Epidermal melanocyte (primary cell): ENCODE data around the gene PPP1R9A.

ENCODE experiments used
- DNase-seq: peaks from one replicate; pipeline ENCODE4 v3.0.0; 2011; ENCODE audit warnings: low spot score; ENCODE audit not compliant: insufficient read length

Gene PPP1R9A

DNA sequence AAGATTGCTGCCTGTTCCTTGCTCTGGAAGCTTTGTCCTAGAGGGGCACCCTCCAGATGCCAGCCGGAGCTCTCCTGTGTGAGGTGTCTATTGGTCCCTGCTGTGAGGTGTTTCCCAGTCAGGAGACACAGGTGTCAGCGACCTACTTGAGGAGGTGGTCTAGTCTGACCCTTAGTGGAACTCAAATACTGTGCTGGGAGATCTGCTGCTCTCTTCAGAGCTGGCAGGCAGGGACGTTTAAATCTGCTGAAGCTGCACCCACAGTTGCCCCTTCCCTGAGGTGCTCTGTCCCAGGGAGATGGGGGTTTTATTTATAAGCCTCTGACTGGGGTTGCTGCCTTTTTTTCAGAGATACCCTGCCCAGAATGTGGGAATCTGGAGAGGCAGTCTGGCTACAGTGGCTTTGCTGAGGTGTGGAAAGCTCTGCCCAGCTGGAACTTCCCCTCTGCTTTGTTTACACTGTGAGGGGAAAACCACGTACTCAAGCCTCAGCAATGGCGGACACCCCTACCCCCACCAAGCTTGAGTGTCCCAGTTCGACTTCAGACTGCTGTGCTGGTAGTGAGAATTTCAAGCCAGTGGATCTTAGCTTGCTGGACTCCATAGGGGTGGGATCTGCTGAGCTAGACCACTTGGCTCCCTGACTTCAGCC, 119.2 kb downstream of the PPP1R9A start:
- DNase-seq = no peak

- DNase-seq = no peak
These were observed 120.0 kb downstream of the PPP1R9A start for GRCh38 chr7:95027234-95027872.

DNA sequence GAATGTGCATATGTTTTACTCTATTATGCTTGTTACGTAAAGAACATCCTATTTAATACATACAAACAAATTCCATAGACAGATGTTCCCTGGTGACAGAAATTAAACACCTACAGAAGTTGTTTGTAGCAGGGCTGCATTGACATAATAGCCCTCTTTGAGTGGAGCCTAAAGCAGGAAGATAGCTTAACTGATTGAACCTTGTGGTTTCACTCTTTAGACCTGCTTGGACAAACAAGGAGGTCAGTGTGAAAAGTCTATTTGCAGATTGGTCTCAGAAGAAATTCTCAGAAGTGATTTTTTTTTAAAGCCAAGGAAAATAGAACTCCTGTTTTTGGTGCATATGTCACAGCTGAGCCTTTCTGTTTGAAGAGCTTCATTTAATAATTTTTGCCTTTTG, 121.3 kb downstream of the PPP1R9A start:
- DNase-seq = no peak

DNA sequence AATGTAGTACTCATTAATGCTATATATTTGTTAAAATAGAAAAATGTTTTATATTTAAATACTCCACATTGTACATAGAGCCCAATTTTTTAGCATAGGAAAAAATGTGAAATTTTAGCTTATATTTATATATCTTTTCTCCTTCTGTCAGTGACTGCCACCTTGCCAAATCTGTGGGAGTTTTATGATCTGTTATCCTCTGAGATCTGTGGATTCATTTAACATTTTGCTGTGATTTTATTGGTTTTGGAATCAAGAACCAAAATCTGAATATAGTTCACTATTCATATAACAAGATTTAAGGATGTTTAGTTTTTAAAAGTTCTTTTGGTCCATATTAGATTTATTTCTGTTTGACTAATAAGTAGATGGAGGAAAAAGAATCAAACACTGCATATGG, 127.9 kb downstream of the PPP1R9A start:
- DNase-seq = no peak

DNA sequence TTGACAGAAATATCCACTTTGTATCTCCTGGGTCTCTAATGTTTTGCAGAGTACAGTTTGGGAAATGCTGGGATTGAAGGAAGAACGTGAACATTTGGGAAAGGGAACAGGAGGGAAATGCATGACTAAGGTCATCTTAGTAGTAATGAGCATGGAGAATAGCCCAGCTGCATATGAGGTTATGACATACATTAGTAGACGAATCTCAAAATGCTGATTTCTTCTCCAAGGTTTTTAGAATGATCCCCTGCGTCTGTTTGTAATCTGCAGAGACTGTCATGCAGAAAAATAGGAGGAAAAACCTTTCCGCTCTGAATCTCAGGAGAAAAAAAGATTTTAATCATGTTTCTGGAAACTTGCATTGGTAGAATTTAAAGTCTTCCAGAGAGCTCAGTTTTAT, 133.6 kb downstream of the PPP1R9A start:
- no peak for DNase-seq

DNA sequence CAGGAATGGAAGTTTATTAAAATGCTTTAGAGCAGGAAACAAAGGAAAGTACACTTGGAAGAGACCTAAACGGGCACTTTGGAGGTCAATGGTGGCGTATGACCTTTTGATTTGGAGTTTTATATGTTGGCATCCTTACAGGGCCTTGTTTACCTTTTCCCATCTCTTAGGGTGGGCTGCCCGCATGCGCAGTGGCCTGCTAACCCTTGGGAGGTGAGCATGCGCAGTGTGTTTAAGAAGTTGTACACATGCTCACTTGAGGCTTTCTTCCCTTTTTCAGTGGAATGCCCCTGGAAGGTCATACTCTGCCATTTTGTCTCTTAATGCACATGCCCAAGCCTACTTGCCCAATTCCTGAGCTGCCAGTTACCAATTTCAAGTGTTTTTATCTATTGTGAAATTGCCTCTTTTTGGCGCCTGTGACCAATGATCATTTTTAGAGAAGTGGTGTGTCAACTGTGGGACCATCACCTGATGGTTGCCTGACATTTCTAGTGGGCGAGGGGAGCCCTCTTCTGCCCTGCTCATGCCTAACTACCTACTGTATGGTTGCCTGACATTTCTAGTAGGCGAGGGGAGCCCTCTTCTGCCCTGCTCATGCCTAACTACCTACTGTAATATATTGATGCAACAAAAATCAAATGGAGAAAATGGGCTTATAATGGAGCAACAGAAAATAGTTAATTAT, 138.0 kb downstream of the PPP1R9A start:
- DNase-seq = no peak

- peak; percentile 25 for DNase-seq
These were observed 139.3 kb downstream of the PPP1R9A start for GRCh38 chr7:95046494-95047240.

DNA sequence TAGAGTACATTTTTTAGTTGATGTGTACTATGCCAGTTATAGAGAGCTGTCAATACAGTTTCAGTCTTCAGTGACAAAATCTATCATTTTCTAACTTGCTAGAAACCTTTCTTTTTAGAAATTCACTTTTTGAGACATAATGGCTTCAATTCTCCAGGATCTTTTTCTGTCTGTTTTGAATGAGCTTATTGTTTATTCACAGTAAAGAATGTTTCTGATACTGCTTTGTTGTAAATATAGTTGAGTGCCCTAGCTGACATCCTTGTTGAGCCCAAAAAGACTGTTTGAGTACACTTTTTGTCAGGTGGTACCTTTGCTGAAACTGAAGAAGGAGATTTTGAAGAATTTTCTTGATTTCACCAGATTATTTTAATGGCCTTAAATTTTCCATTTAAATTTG, 139.9 kb downstream of the PPP1R9A start:
- no peak for DNase-seq

DNA sequence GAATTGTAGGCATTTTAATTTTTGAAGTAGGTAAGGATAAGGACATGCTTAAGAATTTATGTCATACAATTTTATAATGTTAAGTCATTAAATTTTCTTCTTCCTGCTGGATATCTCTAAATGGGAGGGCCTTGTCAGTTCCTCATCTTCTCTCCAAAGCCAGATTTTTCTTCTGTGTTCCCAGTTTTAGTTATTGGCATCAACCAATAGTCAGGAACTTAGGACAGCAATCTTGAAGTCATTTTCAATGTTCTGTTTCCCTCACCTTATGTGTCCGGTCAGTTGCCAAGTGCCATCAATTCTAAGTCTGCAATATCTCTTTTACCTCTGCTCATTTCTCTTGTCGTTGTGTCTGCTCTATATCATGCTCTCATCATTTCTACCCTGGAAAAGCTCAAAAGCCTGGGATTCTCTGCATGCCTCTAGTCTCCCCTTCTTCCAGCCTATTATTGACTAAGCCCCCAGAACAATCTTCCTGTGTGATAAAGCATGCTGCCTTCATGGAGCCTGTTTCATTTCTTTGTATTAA, 145.2 kb downstream of the PPP1R9A start:
- DNase-seq = no peak

- DNase-seq = no peak
These were observed 147.0 kb downstream of the PPP1R9A start for GRCh38 chr7:95054386-95054785.

- no peak for DNase-seq
These were observed 147.9 kb downstream of the PPP1R9A start for GRCh38 chr7:95055295-95055694.

- no peak for DNase-seq
These were observed 148.8 kb downstream of the PPP1R9A start for GRCh38 chr7:95056107-95056739.

DNA sequence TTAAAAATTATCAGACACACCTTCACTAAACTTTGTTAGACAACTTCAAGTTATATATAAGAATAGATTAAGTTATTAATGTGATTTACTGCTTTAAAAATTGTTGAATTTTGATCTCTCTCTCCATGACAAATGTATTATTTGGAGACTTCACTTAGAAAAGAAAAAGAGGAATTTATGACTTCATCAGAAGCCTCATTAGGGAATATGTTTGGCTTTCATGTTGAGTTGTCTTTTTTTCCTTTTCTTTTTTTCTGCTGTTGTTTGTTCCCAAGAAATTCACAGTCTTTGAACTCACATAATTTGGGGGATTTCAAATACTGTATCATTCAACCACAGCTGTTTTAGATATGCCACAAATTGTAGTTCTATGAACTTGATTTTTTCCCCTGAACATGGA, 149.5 kb downstream of the PPP1R9A start:
- no peak for DNase-seq

DNA sequence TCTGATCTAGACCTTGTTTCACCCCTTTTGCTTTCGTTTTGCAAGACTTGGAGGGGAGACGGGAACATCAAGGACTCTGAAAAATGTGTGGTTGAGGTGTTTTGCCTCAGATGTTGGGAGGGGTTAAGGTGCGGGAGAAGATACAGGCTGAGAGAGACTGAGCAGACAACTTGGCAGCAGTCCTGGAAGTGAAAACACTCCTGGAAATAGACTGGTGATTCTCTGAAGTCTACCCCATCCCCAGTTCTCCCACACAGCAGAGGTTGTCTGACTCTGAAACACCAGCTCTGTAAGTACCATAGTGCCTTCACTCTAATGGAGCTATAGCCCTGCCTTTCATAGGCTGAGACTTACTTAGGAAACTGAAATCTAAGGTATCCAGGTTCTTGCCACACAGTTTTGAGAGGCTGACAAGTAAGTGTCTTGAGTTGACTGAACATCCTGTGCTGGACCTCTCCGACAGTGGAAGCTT, 152.5 kb downstream of the PPP1R9A start:
- no peak for DNase-seq

GRCh38 chr7:95062901-95063300, 155.5 kb downstream of the PPP1R9A start:
- DNase-seq = no peak

DNA sequence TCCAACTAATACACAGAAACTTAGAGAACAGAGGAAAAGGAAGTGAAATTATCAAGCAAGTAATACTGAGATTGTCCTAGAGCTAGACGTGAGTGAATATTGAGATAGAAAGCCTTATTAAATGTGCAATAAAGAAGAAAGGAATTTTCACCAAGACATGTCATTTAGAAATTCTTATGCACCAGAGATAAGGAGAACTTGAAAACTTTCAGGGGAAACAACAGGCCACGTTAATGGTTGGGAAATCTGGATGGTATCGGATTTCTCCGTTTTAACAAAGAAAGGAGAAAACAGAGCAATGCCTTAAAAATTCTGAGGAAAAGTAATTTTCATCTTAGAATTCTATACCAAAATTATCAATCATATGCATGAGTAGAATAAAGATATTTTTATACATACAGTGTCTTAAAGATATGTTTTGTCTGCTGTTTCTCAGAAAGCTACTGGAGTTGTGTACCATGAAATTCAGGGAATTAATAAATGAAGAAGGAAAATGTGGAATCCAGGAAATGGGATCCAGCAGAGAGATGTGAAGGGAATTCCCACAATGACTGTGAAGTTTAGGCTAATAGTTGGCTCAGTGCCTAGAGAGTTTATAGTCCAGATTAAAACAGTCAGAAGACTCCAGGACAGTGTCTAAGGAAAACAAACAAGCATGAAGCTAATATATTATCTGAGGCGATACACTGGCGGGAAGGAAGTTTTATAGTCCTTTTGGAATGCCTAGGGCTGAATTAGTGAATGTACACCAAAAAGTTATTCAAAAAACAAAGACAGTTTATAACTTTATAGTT, 159.5 kb downstream of the PPP1R9A start:
- peak; percentile 20 for DNase-seq

DNA sequence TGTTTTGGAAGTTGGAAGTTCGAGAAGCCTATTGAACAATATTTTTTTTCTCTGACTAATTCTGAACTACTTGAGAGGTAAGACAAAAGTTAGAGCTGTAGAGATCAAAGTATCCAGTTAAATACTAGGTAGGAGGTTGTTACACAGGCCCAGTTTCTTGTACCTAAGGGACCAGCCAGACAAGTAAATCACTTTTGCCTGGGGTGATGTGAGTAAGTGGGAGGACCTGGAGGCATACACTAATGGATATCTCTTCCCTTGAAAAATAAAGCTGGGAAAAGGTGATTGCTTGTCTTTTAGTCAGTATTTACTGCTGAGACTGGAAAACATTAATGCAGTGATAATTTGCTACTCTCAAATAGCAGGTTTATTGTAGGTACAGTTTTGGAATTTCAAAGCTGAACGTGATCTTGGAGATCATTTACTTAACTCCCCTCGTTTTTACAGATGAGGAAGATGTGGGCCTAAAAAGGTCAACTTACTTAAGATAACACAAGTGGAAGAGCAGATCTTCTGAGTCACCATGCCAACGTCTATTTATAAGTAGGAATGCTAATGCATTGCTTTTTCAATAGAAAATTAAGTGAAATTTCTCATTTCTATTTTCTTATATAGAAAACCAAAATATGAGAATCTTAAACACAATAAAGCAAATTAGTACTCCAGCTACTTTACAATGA, 181.3 kb downstream of the PPP1R9A start:
- no peak for DNase-seq

DNA sequence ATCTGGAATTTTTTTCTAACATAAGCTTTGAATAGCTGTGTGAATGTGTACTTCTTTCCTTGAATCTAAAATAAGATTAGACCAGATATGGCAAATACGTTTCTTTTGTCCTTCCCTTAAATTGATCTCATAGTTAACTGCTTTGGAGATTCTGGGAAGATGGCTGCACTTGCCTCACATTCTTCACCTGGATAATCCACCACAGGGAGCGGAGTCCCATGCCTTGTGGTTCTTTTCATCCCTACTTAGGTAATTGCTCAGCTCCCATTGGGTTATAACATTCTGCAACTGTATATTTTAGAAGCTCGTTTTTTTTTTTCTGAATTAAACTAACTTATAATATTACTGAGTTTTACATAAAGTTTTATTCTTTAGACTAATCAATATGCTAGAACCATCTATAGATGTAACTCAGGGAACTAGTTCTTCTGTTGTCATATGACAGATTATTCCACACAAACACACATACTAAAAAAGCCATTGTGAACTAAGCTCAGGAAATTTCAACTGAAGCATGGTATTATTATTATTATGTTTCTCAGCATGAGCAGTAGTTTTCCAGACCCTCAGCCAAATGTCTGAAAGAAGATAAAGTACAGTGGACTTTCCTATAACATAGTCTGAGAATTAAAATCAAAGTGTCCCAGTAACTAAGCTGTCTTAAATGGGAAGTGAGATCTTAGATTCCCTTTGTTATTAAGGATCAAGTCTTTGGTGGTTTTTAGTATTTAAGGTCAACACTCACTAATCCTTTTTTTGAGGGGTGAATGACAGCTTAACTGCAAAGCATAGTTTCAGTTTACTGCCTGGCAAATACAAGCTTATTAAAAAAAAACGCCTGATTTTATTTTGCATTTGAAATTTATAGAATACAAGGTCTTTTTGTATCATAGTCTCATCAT, 182.3 kb downstream of the PPP1R9A start:
- no peak for DNase-seq

DNA sequence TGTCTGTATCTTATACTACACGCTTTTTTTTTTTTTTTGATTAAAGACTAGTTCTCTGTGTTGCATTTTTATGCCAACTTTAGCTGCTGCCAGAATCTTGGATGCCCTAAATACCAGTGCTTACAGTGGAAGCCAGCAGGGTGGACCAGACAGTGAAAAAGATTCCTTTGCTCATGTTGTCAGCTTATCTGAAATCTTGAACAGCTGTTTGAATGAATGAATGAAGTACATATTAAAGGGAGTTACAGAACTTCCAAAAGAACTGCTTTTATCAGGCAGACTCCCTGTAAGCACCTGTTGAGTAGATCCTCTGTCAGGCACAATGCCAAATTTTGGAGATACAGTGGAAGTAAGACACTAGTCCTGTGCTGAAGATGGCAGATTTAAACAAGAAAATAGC, 184.9 kb downstream of the PPP1R9A start:
- no peak for DNase-seq
